Astrocyte of the hippocampus (primary cell): Measurements from ENCODE around the gene PTOV1.
A peak's percentile ranks its signal among the peaks of the same experiment; 100 is the strongest.

ENCODE experiments used
- DNase-seq: peaks from one replicate; pipeline ENCODE4 v3.0.0; 2011; ENCODE audit warnings: low read depth, low spot score

PTOV1 gene

GRCh38 chr19:49873834-49874233, 22.9 kb downstream of the PTOV1 start:
- DNase-seq, result no peak

- no peak for DNase-seq
Observed at GRCh38 chr19:49874503-49875157, 23.7 kb downstream of the PTOV1 start.

- no peak for DNase-seq
Observed at GRCh38 chr19:49875177-49875576, 24.2 kb downstream of the PTOV1 start.

- peak; percentile 73 for DNase-seq
Observed at GRCh38 chr19:49875857-49876421, 25.0 kb downstream of the PTOV1 start.

- peak; percentile 99 for DNase-seq
Observed at GRCh38 chr19:49876422-49877019, 25.6 kb downstream of the PTOV1 start.

- peak; percentile 100 for DNase-seq
Observed at GRCh38 chr19:49877020-49877878, 26.3 kb downstream of the PTOV1 start, which contains the start of the genes AKT1S1 and TBC1D17. Gene AKT1S1 (minus strand): TSS chr19:49877355. CDS start chr19:49873295, 4,060 bp downstream. Gene TBC1D17 (plus strand): TSS chr19:49877702. CDS start chr19:49877724, 22 bp downstream.

- DNase-seq, result peak; percentile 99
Observed at GRCh38 chr19:49877879-49878743, 27.2 kb downstream of the PTOV1 start.

- no peak for DNase-seq
Observed at GRCh38 chr19:49878744-49879070, 27.7 kb downstream of the PTOV1 start.

- DNase-seq, result no peak
Observed at GRCh38 chr19:49879243-49879963, 28.4 kb downstream of the PTOV1 start.

- DNase-seq, result no peak
Observed at GRCh38 chr19:49880162-49880869, 29.4 kb downstream of the PTOV1 start.

- DNase-seq, result no peak
Observed at GRCh38 chr19:49881186-49881585, 30.2 kb downstream of the PTOV1 start.

GRCh38 chr19:49881672-49882394, 30.9 kb downstream of the PTOV1 start:
- DNase-seq, result no peak

GRCh38 chr19:49882643-49883042, 31.7 kb downstream of the PTOV1 start:
- no peak for DNase-seq

GRCh38 chr19:49883094-49883493, 32.1 kb downstream of the PTOV1 start:
- DNase-seq, result no peak

- DNase-seq, result no peak
Observed at GRCh38 chr19:49884109-49884508, 33.1 kb downstream of the PTOV1 start.

GRCh38 chr19:49884760-49885159, 33.8 kb downstream of the PTOV1 start:
- no peak for DNase-seq

- DNase-seq, result no peak
Observed at GRCh38 chr19:49887037-49887664, 36.2 kb downstream of the PTOV1 start.

GRCh38 chr19:49887665-49888509, 36.9 kb downstream of the PTOV1 start:
- DNase-seq, result no peak
